Esophagus muscularis mucosa (tissue), 4 donors: ENCODE results near the gene OR6S1.

Experiments used
- CTCF ChIP-seq, 3 experiments: fragments of 200-600 bp in 2 of 3; fragments of 450-650 bp in 1 of 3; sonication (generic) in 2 of 3; IDR thresholded peaks; one replicate each; pipeline ENCODE4 v1.5.1; 2017 to 2019; ENCODE audit warnings: antibody characterized with exemption in 3 of 3, mild to moderate bottlenecking in 2 of 3, moderate library complexity in 1 of 3
- EP300 ChIP-seq: sonication (generic); formaldehyde crosslinking; IDR thresholded peaks from one replicate; pipeline ENCODE4 v1.6.1; 2017; ENCODE audit warnings: antibody characterized with exemption
- POLR2A ChIP-seq: fragments of 450-650 bp; IDR thresholded peaks from one replicate; pipeline ENCODE4 v1.6.1; 2017; ENCODE audit warnings: antibody characterized with exemption, moderate library complexity, mild to moderate bottlenecking, low read depth
- POLR2AphosphoS5 ChIP-seq, 2 donors: sonication (generic); formaldehyde crosslinking; IDR thresholded peaks; one replicate each; pipeline ENCODE4 v1.6.1; 2017; ENCODE audit warnings: antibody characterized with exemption in 2 of 2

- TF ChIP-seq POLR2A (no peak), CTCF (IDR thresholded peaks at IDR 0.05) (no peak), POLR2AphosphoS5 (IDR thresholded peaks at IDR 0.05) (no peak), EP300 (no peak)
These were observed 20.6 kb downstream of the OR6S1 start for GRCh38 chr14:20620798-20621478.
